Sigmoid colon (tissue), 7 donors: Measurements from ENCODE around the gene ATXN7L3. TPM values are rescaled to one million over a fixed set of nuclear protein-coding genes. Genes with fewer than 3 reads are reported as not detected.

Experiments
- DNase-seq: peaks from one replicate; pipeline ENCODE4 v3.0.0-alpha.2; 2019
- H3K27ac ChIP-seq, 4 donors: fragments of 200-600 bp; sonication (generic); one replicate each; pipeline ENCODE4 v1.5.1; 2016 to 2019; ENCODE audit warnings: mild to moderate bottlenecking in 1 of 4
- H3K27me3 ChIP-seq, 3 donors: fragments of 200-600 bp; sonication (generic); one replicate each; pipeline ENCODE4 v1.5.1; 2019; ENCODE audit warnings: mild to moderate bottlenecking in 1 of 3
- H3K36me3 ChIP-seq, 4 donors: fragments of 200-600 bp; sonication (generic); one replicate each; pipeline ENCODE4 v1.5.1; 2016 to 2019
- H3K4me1 ChIP-seq, 4 donors: fragments of 200-600 bp; sonication (generic); one replicate each; pipeline ENCODE4 v1.5.1; 2017 to 2019
- H3K4me3 ChIP-seq, 4 donors: fragments of 200-600 bp; sonication (generic); one replicate each; pipeline ENCODE4 v1.5.1; 2017 to 2019; ENCODE audit warnings: mild to moderate bottlenecking in 2 of 4, moderate library complexity in 1 of 4
- H3K9me3 ChIP-seq, 4 donors: fragments of 200-600 bp in 3 of 4; sonication (generic) in 3 of 4; one replicate each; pipeline versions ENCODE4 v1.5.1 to v1.6.1; 2013 to 2019
- EP300 ChIP-seq, 4 donors: sonication (generic); formaldehyde crosslinking; IDR thresholded peaks; one replicate each; pipeline ENCODE4 v1.6.1; 2017; ENCODE audit warnings: antibody characterized with exemption in 4 of 4
- POLR2A ChIP-seq, 2 donors: fragments of 450-650 bp; IDR thresholded peaks; one replicate each; pipeline ENCODE4 v1.6.1; 2016; ENCODE audit warnings: antibody characterized with exemption in 2 of 2, mild to moderate bottlenecking in 2 of 2, moderate library complexity in 2 of 2
- POLR2AphosphoS5 ChIP-seq, 4 donors: sonication (generic); formaldehyde crosslinking; IDR thresholded peaks; one replicate each; pipeline ENCODE4 v1.6.1; 2017; ENCODE audit warnings: antibody characterized with exemption in 4 of 4
- WGBS, 2 donors: extraction: QIAGEN DNeasy Blood & Tissue Kit; methylation state at CpG; one replicate each; pipeline ENCODE4 v1.1.7; 2013; 5-methylcytosine and 5-hydroxymethylcytosine counted together
- intact Hi-C: fragments of 100-400 bp; cut with DNase I; formaldehyde crosslinking; loops from one replicate; pipeline ENCODE4 v1.15.1; 2023
- polyA plus RNA-seq, 3 donors: library from polyadenylated mRNA; stranded (reverse); fragments of 200-250 nt; gene quantifications; one replicate each; pipeline ENCODE4 v1.2.3, GENCODE V29; 2013
- total RNA-seq, 4 donors: library from RNA; depleted of rRNA; stranded (reverse); fragments of >200 nt; gene quantifications; one replicate each; pipeline ENCODE4 v1.1.0, GENCODE V29; 2016
- TF ChIP-seq, protein P1 (sequence below), 4 experiments: fragments of 450-650 bp in 3 of 4; fragments of 200-600 bp in 1 of 4; IDR thresholded peaks; one replicate each; pipeline ENCODE4 v1.5.1; 2016 to 2019; ENCODE audit warnings: antibody characterized with exemption in 4 of 4, mild to moderate bottlenecking in 3 of 4, moderate library complexity in 2 of 4
- donor health status: healthy with polysubstance abuse.
- donor health status: Bipolar disorder and iron deficiency.
- donor health status: healthy.

ATXN7L3 gene
- total and polyA plus RNA-seq, 7 donors = 26.4 to 59.8 (median 36.6) TPM

DNA sequence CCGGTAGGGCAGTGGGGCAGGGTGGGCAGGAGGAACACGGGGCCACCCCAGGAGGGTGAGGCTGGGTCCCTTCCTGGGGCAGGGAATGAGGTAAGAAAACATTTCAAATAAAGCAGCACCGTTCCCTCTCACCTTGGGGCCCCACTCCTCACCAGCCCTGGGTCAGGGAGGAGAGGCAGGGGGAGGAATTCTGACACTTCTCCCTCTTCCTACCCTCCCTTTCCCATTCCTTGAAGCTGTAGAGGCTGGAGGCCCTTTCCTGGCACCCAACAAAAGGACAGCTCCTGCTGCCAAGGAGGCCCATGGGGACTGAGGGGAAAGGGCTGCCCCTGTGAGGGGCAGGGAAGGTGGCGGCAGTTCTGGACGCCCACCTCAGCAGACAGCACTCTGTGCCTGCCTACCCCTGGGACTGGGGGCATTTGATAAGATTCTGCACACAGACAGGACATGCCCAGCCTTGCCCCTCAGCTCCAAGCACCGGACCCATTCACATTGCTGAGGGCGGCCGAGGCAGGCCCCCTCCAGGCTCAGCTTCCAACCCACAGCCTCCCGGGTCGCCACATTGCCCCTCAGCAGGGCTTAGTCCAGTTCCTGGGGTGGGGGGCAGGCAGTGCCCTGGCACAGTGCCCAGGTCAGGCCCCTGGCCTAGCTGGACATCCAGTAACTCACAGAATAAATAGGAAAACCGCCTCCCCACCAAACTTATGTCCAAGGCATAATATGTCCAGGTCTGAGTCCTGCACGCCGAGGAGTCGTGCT, 6.2 kb downstream of the ATXN7L3 start:
- peaks cover 24 to 74% (median 44%) of the 10 kb centered on the region in 4 donors for H3K36me3 ChIP-seq
- H3K4me3 ChIP-seq = no peak overlapping the region
- no peaks in the 10 kb centered on the region for H3K27me3 ChIP-seq
- no peak for DNase-seq
- no peak for TF ChIP-seq POLR2AphosphoS5 (IDR thresholded peaks at IDR 0.05)
- no peak for TF ChIP-seq EP300 (IDR thresholded peaks at IDR 0.05)
- H3K9me3 ChIP-seq = no peaks in the 10 kb centered on the region
- H3K4me1 ChIP-seq = peaks cover 0 to 24% (median 17%) of the 10 kb centered on the region in 4 donors
- 84 to 90% methylated on average over 14 of the region's 14 CpGs for WGBS, 2 donors
- no peak overlapping the region for H3K27ac ChIP-seq
- intact Hi-C loops = loop anchor here (10.0 kb wide), 1 partner anchor 951 kb away; the partner anchor contains the start of gene HEXIM1

DNA sequence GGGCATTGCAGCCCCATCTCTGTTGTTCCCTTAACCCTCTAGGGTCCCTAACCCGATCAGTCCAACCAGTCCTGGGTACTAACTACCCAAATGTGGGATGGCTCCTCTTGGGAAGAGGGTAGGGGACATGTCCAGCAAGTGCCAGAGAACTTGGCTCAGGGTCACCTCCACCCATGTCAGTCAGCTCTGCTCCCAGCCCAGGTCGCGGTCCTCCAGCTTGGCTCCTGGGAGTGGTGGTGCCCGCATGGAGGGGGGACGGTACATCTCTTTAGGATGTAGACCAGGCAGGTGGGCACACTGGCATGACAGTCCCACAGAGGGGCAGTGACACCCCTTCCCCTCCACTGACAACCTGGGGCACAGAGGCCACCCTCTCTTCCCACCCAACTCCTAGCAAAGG, 6.9 kb downstream of the ATXN7L3 start:
- Histone ChIP-seq H3K9me3 (no peaks in the 10 kb centered on the region), H3K27me3 (no peaks in the 10 kb centered on the region), H3K4me1 (peaks cover 0 to 24% (median 17%) of the 10 kb centered on the region in 4 donors), H3K27ac (no peak overlapping the region), H3K4me3 (no peak overlapping the region), H3K36me3 (peaks cover 24 to 74% (median 44%) of the 10 kb centered on the region in 4 donors)
- TF ChIP-seq POLR2AphosphoS5 (IDR thresholded peaks at IDR 0.05) (no peak), POLR2A (IDR thresholded peaks at IDR 0.05) (no peak), EP300 (IDR thresholded peaks at IDR 0.05) (no peak)
- TF ChIP-seq, protein P1, sequence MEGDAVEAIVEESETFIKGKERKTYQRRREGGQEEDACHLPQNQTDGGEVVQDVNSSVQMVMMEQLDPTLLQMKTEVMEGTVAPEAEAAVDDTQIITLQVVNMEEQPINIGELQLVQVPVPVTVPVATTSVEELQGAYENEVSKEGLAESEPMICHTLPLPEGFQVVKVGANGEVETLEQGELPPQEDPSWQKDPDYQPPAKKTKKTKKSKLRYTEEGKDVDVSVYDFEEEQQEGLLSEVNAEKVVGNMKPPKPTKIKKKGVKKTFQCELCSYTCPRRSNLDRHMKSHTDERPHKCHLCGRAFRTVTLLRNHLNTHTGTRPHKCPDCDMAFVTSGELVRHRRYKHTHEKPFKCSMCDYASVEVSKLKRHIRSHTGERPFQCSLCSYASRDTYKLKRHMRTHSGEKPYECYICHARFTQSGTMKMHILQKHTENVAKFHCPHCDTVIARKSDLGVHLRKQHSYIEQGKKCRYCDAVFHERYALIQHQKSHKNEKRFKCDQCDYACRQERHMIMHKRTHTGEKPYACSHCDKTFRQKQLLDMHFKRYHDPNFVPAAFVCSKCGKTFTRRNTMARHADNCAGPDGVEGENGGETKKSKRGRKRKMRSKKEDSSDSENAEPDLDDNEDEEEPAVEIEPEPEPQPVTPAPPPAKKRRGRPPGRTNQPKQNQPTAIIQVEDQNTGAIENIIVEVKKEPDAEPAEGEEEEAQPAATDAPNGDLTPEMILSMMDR (IDR thresholded peaks at IDR 0.05) = no peak
- WGBS, 2 donors = 77 to 91% methylated on average over 5 of the region's 5 CpGs
- DNase-seq = no peak
- intact Hi-C loops = loop anchor here (10.0 kb wide), 1 partner anchor 952 kb away; the partner anchor contains the start of gene HEXIM1

DNA sequence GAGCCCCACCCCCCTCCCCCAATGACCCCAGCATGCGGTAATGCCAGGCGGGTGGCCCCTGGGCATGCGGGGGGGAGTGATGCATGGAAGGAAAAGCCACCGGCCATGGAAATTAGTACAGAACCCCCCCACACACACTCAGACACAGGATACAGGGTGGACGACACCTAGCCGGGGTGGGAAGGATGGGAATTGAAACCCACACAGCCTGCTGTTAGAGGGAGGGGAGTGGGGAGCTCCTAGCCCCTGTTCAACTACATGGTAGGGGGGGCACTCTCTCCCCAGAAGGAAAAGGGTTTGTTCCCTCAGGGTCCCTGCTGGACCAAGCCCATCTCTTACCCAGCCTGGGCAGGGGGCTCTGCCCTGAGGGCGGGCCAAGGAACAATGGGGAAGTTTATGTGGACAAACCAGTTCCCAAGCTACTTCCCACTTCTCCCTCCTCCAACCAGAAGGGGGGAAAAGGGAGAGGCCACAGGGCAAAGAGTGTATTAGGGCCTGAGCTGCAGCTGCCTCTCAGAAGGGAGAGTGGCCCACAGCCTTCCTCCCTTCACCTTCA, 7.7 kb downstream of the ATXN7L3 start:
- H3K4me3 ChIP-seq = no peak overlapping the region
- H3K27ac ChIP-seq = peak overlapping the region in 1 of 4 donors; percentile 1
- peaks cover 0 to 23% (median 15%) of the 10 kb centered on the region in 4 donors for H3K4me1 ChIP-seq
- no peak for TF ChIP-seq POLR2A (IDR thresholded peaks at IDR 0.05)
- TF ChIP-seq, protein P1 (IDR thresholded peaks at IDR 0.05) = no peak
- no peak for TF ChIP-seq POLR2AphosphoS5 (IDR thresholded peaks at IDR 0.05)
- TF ChIP-seq EP300 (IDR thresholded peaks at IDR 0.05) = no peak
- intact Hi-C loops = loop anchor here (10.0 kb wide), 1 partner anchor 953 kb away; the partner anchor contains the start of gene HEXIM1
- H3K9me3 ChIP-seq = no peaks in the 10 kb centered on the region
- no peaks in the 10 kb centered on the region for H3K27me3 ChIP-seq
- no peak for DNase-seq
- peaks cover 21 to 70% (median 42%) of the 10 kb centered on the region in 4 donors for H3K36me3 ChIP-seq
- WGBS, 2 donors = 43 to 71% methylated on average over 7 of the region's 7 CpGs

- Histone ChIP-seq H3K9me3 (no peaks in the 10 kb centered on the region), H3K27me3 (no peaks in the 10 kb centered on the region), H3K4me1 (peaks cover 0 to 18% (median 14%) of the 10 kb centered on the region in 4 donors), H3K4me3 (no peak overlapping the region), H3K27ac (no peak overlapping the region), H3K36me3 (peaks cover 19 to 65% (median 42%) of the 10 kb centered on the region in 4 donors)
- TF ChIP-seq, protein P1 (IDR thresholded peaks at IDR 0.05) = no peak
- no peak for TF ChIP-seq EP300 (IDR thresholded peaks at IDR 0.05)
- no peak for TF ChIP-seq POLR2A (IDR thresholded peaks at IDR 0.05)
- TF ChIP-seq POLR2AphosphoS5 (IDR thresholded peaks at IDR 0.05) = no peak
- DNase-seq = no peak
- 59 to 77% methylated on average over 5 of the region's 5 CpGs for WGBS, 2 donors
- intact Hi-C loops = loop anchor here (10.0 kb wide), 1 partner anchor 953 kb away; the partner anchor contains the start of gene HEXIM1
These were observed 8.3 kb downstream of the ATXN7L3 start for GRCh38 chr17:44191369-44191768.

DNA sequence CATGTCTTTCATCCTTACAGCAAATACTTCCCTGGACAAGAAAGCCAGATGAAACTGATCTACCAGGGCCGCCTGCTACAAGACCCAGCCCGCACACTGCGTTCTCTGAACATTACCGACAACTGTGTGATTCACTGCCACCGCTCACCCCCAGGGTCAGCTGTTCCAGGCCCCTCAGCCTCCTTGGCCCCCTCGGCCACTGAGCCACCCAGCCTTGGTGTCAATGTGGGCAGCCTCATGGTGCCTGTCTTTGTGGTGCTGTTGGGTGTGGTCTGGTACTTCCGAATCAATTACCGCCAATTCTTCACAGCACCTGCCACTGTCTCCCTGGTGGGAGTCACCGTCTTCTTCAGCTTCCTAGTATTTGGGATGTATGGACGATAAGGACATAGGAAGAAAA, 9.2 kb downstream of the ATXN7L3 start:
- H3K27ac ChIP-seq = no peak overlapping the region
- intact Hi-C loops = loop anchor here (10.0 kb wide), 1 partner anchor 954 kb away; the partner anchor contains the start of gene HEXIM1
- peaks cover 19 to 56% (median 33%) of the 10 kb centered on the region in 4 donors for H3K36me3 ChIP-seq
- no peaks in the 10 kb centered on the region for H3K9me3 ChIP-seq
- 89 to 91% methylated on average over 10 of the region's 10 CpGs for WGBS, 2 donors
- TF ChIP-seq EP300 (IDR thresholded peaks at IDR 0.05) (no peak), POLR2AphosphoS5 (IDR thresholded peaks at IDR 0.05) (no peak), POLR2A (IDR thresholded peaks at IDR 0.05) (no peak)
- TF ChIP-seq, protein P1 (IDR thresholded peaks at IDR 0.05) = no peak
- no peak for DNase-seq
- no peaks in the 10 kb centered on the region for H3K27me3 ChIP-seq
- H3K4me3 ChIP-seq = no peak overlapping the region
- peaks cover 0 to 24% (median 19%) of the 10 kb centered on the region in 4 donors for H3K4me1 ChIP-seq
